Limb (tissue), 2 donors: ENCODE data around the gene UNK.
"Not testable (repeated sequence)": the region's sequence is repeated elsewhere in the genome, so short reads cannot be mapped to it uniquely, and the experiment has no call there.

ENCODE experiments used
- DNase-seq, 2 donors: peaks; one replicate each; pipeline ENCODE4 v3.0.0-alpha.2; 2016; ENCODE audit errors: extremely low spot score in 2 of 2

UNK gene

GRCh38 chr17:75771334-75772281 lies 13.0 kb upstream of the UNK start:
- no peak for DNase-seq

GRCh38 chr17:75773121-75773807 lies 11.3 kb upstream of the UNK start:
- DNase-seq: peak in 1 of 2 donors; percentile 60

- DNase-seq: no peak
These were observed 10.7 kb upstream of the UNK start for GRCh38 chr17:75773808-75774470.

GRCh38 chr17:75774471-75774990 lies 10.1 kb upstream of the UNK start:
- DNase-seq: peak in 1 of 2 donors; percentile 67

- no peak for DNase-seq
These were observed 9.5 kb upstream of the UNK start for GRCh38 chr17:75774991-75775668.

GRCh38 chr17:75776386-75777295 lies 8.0 kb upstream of the UNK start:
- peak in 1 of 2 donors; percentile 46 for DNase-seq

GRCh38 chr17:75777296-75777922 lies 7.2 kb upstream of the UNK start:
- DNase-seq: no peak

- DNase-seq: not testable (repeated sequence)
These were observed 6.3 kb upstream of the UNK start for GRCh38 chr17:75778066-75778860.

- DNase-seq: no peak
These were observed 5.8 kb upstream of the UNK start for GRCh38 chr17:75778861-75779249.

GRCh38 chr17:75779250-75779986 lies 5.2 kb upstream of the UNK start:
- DNase-seq: peak; percentile 96 to 100

GRCh38 chr17:75779987-75780889 lies 4.4 kb upstream of the UNK start:
- DNase-seq: no peak

- DNase-seq: peak in 1 of 2 donors; percentile 73
These were observed 1.4 kb upstream of the UNK start for GRCh38 chr17:75783069-75783783.

- no peak for DNase-seq
These were observed 668 bp upstream of the UNK start for GRCh38 chr17:75783803-75784472.

GRCh38 chr17:75785016-75785890 lies 647 bp downstream of the UNK start:
- peak; percentile 89 to 98 for DNase-seq

- DNase-seq: no peak
These were observed 6.6 kb downstream of the UNK start for GRCh38 chr17:75791254-75791653.
